ENCODE data around the gene EHMT2. TPM values are rescaled to one million over a fixed set of nuclear protein-coding genes. Genes with fewer than 3 reads are reported as not detected.
"Not testable (repeated sequence)": the region's sequence is repeated elsewhere in the genome, so short reads cannot be mapped to it uniquely, and the experiment has no call there.

EHMT2 gene
- total RNA-seq, 1 donor from 2014 or later: 46.4 TPM

DNA sequence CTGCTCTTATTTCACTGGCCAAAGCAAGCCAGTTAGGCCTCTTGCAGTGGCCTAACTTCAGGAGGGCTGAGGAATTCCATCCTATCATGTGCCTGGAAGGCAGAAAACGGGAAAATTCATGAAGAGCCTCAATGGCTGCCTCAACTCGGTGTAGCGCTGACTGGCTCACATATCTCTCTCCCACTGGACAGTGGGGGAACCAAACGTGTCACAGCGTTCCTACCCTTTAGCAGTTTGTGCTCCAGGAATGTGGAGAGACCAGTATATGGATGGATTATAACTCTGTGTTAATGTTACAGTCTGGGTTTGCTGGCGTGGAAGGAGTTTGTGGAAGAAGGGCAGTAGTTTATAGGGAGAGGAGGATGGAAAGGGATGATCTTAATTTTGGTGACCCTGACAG lies 18.3 kb upstream of the EHMT2 start:
- no peak for DNase-seq (ENCODE audit: extremely low read depth, low read depth, low spot score)

DNA sequence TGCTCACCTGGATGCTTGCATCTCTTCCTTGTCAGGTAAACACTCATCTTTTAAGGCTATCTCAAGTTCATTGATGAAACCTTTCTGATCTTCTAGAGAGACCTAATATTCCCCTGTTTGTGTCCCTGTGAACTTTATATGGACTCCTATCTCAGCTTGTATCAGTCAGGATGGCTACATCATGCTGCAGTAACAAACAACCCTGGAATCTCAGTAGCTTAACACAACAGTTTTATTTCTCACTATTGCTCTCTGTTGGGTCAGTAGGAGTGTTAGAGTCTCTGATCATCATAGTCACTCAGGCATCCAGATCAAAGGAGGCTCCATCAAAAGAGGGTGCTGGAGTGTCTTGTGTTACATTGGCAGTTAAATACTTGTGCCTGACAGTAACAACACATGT lies 17.9 kb upstream of the EHMT2 start:
- DNase-seq (ENCODE audit: extremely low read depth, low read depth, low spot score): no peak

DNA sequence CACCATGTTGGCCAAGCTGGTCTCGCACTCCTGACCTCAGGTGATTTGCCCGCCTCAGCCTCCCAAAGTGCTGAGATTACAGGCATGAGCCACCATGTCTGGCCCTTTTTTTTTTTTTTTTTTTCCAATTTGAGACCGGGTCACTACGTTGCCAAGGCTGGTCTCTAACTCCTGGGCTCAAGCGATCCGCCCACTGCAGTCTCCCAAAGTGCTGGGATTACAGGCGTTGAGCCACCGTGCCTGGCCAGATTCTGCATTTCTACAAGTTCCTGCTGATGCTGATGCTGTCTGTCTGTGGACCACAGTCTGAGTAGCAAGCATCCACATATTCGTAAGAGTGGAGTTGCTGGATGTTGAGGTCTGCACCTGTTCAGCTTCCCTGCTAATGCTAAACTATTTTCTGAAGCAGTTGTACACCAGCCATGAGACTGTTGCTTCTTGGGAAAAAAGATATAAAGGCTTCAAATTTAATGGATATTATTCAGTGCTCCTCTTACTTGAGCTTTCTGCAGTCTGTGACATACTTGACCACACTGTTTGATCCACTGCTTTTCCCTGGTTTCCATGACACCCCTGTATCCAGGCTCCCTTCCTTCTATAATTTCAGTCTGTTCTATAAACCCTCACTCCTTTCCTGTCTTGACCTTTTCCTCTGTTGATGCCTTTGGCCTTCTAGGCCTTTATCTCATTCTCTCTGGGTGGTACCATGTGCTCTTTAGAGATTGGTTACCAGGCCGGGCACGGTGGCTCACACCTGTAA lies 14.5 kb upstream of the EHMT2 start:
- no peak for DNase-seq (ENCODE audit: extremely low read depth, low read depth, low spot score)

DNA sequence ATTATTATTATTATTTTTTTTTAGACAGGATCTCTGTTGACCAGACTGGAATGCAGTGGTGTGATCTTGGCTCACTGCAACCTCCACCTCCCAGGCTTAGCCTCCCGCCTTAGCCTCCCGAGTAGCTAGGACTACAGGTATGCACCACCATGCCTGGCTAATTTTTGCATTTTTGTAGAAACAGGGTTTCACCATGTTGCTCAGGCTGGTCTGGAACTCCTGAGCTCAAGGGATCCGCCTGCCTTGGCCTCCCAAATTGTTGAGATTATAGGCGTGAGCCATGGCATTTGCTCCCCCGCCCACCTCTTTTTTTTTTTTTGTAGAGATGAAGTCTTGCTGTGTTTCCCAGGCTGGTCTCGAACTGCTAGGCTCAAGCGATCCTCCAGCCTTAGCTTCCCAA lies 11.8 kb upstream of the EHMT2 start:
- not testable (repeated sequence) for DNase-seq (ENCODE audit: extremely low read depth, low read depth, low spot score)

DNA sequence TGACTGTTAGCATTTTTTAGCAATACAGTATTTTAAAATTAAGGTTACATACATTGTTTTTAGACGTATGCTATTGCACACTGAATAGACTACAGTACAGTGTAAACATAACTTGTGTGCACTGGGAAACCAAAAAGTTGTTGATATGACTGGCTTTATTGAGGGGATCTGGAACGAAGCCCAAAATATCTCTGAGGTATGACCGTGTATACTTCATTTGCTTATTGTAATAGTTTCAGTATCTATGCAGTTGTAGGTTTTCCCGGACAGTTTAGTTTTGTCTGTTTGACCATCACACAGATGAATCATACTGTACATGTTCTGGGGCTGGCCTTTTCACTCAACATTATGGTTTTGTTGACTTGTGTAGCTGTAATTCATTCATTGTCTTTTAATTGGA lies 11.3 kb upstream of the EHMT2 start:
- no peak for DNase-seq (ENCODE audit: extremely low read depth, low read depth, low spot score)

DNA sequence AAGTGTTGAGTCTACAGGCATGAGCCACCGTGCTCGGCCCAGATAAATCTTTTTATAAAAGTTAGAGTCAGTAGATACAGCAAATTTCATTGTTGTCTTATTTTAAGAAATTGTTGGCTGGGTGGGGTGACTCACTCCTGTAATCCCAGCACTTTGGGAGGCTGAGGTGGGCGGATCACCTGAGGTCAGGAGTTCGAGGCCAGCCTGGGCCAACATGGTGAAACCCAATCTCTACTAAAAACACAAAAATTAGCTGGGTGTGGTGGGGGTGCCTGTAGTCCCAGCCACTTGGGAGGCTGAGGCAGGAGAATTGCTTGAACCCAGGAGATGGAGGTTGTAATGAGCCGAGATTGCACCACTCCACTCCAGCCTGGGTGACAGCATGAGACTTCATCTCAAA lies 10.8 kb upstream of the EHMT2 start:
- DNase-seq (ENCODE audit: extremely low read depth, low read depth, low spot score): not testable (repeated sequence)

DNA sequence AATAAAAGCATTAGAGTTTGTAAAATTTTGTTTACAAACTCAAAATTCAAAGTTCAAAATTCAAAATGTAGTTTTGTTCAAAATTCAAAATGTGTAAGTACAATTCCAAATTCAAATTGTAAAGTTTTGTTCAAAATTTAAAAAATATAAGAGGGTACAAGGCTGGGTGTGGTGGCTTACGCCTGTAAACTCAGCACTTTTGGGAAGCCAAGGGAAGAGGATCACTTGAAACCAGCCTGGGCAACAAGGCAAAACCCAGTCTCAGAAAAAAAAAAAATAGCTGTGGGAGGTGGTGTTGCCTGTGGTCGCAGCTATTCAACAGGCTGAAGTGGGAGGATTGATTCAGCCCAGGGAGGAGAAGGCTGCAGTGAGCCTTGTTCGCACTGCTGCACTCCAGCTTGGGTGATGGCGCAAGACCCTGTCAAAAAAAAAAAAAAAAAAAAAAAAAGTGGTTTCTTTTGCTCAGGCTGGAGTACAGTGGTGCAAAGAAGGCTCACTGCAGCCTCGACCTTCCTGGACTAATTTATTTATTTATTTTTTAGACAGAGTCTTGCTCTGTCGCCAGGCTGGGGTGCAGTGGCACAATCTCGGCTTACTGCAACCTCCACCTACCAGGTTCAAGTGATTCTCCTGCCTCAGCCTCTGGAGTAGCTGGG lies 9.8 kb upstream of the EHMT2 start:
- DNase-seq (ENCODE audit: extremely low read depth, low read depth, low spot score): no peak

DNA sequence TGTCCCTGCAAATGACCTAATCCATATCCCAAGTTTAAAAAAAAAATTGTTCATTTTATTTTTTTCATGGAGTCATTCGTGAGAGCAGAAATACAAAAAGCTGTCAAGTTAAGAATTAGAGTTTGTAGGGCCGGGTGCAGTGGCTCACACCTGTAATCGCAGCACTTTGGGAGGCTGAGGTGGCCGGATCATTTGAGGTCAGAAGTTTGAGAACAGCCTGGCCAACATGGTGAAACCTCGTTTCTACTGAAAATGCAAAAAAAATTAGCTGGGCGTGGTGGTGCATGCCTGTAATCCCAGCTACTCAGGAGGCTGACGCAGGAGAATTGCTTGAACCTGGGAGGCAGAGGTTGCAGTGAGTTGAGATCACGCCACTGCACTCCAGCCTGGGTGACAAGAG lies 9.2 kb upstream of the EHMT2 start:
- DNase-seq (ENCODE audit: extremely low read depth, low read depth, low spot score): not testable (repeated sequence)

DNA sequence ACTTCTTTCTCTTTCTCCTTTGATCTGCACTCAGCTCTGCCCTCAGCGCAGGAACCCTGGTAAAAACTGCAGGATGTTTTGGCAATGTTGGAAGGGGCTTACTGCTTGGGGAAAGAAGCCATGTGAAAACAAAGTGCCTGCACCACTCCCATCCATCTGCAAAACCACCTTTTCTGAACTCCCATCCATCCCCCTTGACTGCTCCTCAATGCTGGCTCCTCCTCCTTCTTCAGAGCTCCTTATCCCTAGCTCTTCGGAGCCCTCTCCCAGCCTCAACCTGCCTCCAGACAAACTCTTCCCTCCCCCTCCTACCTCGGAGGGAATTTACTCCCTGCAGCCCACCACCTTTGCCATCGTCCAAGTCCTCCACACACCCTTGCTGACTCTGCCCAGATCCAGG lies 8.6 kb upstream of the EHMT2 start:
- DNase-seq (ENCODE audit: extremely low read depth, low read depth, low spot score): no peak

DNA sequence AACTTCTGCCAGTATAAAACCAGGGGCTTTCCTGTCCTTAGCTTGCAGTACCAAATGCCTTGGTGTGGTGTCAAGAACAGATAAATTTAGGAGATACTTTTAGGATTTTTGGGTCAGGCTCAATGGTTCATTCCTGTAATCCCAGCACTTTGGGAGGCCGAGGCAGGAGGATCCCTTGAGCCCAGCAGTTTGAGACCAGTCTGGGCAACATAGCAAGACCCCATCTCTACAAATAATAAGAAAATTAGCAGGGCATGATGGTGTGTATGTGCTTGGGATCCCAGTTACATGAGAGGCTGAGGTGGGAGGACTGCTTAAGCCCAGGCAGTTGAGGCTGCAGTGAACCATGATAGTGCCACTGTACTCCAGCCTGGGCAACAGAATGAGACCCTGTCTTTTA lies 7.5 kb upstream of the EHMT2 start:
- DNase-seq (ENCODE audit: extremely low read depth, low read depth, low spot score): no peak

DNA sequence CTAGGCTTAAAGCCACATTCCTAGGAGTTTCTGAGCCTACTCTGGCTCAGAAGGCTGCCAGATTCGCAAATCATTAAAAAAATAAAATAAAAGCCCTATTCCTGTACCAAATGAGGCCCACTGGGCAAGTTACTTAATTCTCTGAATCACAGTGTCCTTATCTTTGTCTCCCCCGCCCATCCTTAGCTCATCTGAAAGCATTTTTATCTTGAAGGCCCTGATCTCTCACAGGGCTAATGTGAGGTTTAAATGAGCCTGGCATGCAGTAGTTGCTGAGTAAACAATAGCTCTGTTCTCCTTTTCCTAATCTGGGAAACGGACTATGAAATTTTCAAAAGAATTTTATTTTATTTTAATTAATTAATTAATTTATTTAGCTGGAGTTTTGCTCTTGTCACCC lies 6.5 kb upstream of the EHMT2 start:
- no peak for DNase-seq (ENCODE audit: extremely low read depth, low read depth, low spot score)

DNA sequence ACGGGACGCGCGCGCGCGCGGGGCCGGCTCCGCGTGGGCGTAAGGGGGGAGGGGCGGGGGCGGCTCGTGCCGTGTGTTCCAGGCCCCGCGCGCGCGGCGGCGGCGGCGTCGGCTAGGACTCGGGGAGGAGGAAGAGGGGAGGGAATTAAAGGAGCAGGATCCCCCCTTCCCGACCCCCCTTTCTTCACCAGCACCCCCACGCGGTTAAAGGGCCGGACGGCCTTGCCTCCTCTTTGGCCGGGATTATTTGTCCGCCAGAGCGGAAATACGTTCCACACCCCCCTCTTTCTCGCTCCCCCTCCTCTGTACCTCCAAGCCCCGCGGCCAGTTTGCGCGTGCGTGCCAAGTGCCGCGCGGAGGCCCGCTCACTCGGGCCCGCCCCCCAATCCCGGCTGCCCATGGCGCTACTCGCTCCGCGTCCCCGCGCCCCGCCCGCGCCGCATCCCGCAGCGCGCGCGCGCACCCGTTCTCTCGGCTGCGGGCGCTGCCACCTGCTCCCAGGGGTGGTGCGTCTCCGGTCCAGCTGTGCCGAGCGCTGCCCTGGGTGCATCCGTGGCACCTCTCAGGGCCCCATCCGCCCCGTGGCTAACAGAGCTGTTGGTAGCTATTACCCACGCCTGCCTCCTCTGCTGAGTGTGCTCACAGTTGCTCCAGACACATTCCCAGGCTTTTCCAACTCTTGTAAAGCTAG lies 4.6 kb upstream of the EHMT2 start, which contains the start of gene ZBTB12:
Gene ZBTB12, minus strand, starts transcription at position 134 of the 691 bp plus-strand sequence. CDS start 781 bp downstream, outside the sequence.
- peak; percentile 39 for DNase-seq (ENCODE audit: extremely low read depth, low read depth, low spot score)

DNA sequence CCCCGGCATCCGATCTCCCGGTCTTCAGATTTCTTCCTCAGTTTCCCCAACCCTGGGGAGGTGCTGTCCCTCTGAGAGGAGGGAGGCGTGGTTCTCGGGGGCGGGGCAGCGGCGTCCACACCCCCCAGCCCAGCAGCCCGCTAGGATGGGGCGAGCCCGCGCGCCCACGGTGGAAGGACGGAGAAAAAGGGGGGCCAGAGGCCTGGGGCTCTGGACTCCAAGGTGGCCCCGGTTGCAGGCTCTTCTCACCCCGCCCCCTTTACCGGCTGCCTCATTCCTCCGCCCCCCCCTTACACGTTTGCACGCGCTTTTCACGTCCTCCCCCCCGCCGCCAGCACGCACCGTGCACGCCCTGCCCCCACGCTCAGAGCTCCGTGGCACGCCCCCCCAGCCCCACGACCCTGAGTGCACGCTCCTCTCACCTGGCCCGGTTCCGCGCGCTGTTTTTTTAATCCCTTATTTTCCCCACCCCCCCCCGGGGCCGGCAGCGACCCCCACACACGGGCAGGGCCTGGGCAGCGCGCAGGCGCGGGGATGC lies 4.0 kb upstream of the EHMT2 start:
- DNase-seq (ENCODE audit: extremely low read depth, low read depth, low spot score): no peak

DNA sequence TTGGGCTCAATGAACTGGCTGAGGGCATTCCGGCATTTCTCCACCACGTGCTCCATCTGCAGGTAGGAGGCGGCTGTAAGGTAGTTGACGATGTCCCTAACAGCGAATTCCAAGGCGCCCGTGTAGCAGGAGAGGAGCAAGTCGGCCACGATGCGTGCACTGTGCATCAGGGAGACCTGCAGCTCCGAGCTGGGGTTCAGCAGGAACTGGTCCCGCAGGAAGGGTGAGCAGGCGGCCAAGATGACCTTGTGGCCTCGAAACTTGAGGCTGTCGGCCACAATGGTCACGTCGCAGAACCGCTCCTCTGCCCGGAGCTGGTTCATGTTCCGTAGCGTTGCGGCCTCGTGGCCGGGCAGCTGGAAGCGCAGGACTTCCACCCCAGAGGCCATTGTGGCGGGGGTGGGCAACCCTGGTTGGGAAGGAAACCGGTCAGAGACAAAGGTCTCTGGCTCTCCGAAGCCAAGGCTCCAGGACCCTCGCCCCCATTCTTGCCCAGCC lies 3.5 kb upstream of the EHMT2 start:
- DNase-seq (ENCODE audit: extremely low read depth, low read depth, low spot score): no peak

DNA sequence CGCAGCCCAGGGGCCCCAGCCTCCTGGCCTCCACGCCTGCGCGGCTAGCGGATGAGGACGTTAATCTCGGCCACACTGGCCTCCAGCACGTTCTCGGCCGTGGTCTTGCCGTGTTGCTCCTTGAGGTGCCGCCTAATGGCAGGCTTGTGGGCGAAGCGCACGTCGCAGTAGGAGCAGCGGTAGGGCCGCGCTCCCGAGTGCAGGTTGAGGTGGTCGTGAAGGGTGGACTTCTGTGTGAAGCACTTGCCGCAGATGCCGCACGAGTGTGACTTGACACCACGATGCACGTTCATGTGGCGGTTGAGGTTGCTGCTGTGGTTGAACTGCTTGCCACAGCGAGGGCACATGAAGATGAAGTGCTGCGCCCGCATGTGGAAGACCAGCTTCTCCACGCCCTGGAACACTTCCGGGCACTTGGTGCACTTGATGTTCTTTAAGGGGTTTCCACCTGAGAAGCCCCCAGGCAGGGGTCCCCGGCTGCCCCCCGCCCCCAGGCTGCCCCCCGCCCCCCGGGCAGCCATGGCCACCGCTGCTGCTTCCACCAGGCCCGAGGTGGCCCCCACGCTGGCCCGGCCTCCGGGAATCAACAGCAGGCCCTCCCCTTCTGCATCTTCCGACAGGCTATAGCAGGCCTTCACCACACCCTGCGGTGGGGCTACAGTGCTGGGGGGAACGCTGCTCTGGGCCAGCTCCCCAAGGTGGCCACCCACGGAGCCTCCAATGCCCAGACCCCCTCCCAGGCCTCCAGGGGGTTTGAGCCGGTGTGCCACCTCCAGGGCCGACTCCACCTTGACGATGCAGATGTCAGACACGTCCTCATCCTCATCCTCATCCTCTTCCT lies 2.6 kb upstream of the EHMT2 start:
- no peak for DNase-seq (ENCODE audit: extremely low read depth, low read depth, low spot score)

DNA sequence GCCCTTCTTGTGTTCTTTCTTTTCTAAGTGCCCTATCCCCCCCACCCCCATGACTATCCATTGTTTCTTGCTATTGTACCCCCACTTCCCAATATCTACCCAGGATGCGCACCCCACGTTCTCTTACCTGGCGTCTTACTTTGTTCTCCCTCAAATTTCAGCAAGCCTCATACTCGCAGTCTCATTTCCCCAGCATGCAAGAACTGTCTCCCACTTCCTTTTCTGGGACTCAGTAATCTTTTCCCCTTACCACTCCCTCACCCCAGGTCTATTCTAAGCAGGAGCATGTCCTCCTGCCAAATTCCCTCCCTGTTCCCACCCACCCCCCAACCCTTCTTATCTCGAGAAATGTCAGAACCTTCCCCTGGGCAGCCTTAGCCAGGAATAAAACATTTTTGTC lies 1.7 kb upstream of the EHMT2 start:
- DNase-seq (ENCODE audit: extremely low read depth, low read depth, low spot score): no peak

DNA sequence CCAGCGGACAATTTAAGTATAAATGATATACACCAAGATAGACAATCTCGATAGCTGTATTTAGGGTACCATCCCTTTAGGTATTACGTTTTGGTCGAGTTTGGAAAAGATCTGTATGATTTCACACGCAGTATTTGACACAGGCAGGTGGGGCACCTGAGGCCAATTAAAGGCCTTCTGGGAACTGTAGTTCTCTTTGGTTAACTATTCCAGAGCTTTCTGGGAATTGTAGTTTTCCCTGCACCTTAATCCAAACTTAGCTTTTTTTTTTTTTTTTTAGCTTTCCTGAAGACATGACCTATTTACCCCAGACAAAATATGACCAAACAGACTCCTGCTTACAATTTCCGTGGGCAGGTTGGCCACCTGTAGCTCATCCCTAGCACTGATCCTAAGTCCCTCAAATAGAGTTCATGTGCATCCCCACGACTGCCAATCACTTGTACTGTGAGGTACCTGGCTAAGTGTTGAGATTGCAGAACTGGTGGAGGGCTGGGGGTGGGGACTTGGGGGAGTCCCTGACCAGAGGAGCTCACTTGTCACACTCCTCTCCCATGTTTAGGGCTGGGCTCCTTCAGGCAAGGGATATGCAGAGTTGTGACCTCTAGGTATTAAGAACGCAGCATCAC lies 999 bp upstream of the EHMT2 start:
- no peak for DNase-seq (ENCODE audit: extremely low read depth, low read depth, low spot score)

DNA sequence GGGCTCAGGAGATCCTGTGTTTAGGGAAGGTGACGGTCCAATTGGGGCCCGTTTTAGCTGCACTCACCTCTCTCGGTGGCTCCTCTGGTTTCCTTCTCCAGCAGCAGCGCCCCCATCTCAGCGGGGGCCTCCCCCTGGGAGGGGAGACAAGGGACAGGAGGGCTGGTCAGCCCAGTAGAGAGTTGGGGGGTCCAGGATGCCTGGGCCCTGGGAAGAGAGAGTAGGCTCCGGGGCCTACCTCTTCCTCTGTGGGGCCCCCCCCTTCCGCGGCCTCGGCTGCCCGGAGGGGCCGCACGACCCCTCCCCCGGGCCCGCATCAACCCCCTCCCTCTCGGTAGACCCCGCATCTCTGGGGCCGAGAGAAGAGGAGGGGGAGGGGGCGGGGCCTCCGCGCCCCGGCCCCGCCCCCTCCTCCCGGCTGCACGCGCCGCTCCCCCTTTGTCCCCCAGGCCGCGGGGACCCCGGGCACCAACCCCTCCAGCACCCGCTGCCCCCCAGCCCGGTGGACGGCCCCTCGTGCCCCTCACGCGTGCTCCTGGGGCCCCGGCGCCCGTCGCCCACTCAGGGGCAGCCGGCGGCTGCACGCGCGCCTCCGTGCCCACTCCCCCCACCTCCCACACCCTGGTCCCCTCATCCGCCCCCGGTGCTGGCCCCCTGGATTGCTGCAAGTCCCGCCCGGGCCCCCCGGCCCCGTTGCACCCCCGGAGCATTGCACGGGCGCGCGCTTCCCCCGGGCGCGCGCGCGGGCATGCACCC lies 464 bp downstream of the EHMT2 start:
- DNase-seq (ENCODE audit: extremely low read depth, low read depth, low spot score): no peak

DNA sequence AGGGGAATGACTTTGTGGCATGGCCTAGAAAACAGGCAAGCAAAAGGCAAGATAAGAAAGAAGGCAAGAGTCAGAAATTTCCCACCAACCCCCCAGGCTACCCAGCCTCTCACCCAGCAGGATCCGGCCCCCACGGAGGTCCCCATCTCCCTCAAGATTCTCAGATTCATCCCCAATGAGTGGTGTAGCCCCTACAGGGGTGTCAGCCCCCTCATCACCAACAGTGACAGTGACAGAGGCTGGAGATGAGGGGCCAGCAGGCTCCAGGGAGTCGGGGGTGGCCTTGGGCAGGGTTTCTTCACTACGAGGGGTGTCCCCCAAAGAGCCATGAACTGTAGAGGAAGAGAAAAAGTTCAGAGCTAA lies 1.0 kb downstream of the EHMT2 start:
- no peak for DNase-seq (ENCODE audit: extremely low read depth, low read depth, low spot score)
